Endothelial cell of umbilical vein (primary cell): ENCODE results near the gene TEKT5.

Source experiments
- EZH2 ChIP-seq: IDR thresholded peaks from 2 replicates; pipeline ENCODE4 v1.6.1; 2012; ENCODE audit warnings: borderline replicate concordance, low read depth, mild to moderate bottlenecking, moderate library complexity, low read length, inconsistent platforms; ENCODE audit not compliant: severe bottlenecking
- FOS ChIP-seq: IDR thresholded peaks from 2 replicates; pipeline ENCODE4 v1.6.1; 2011; ENCODE audit warnings: mild to moderate bottlenecking, low read length, moderate library complexity, borderline replicate concordance; ENCODE audit not compliant: insufficient read depth
- GATA2 ChIP-seq: IDR thresholded peaks from 2 replicates; pipeline ENCODE4 v1.7.0; 2011; ENCODE audit warnings: low read depth, mild to moderate bottlenecking, moderate library complexity, mixed read lengths, low read length; ENCODE audit not compliant: insufficient read length, insufficient read depth
- JUN ChIP-seq: IDR thresholded peaks from 2 replicates; pipeline ENCODE4 v1.6.1; 2011; ENCODE audit warnings: borderline replicate concordance, low read depth; ENCODE audit not compliant: insufficient read length, insufficient read depth
- MYC ChIP-seq: IDR thresholded peaks from one replicate; pipeline ENCODE4 v1.6.1; 2011; ENCODE audit warnings: mild to moderate bottlenecking, low read depth, low read length
- POLR2A ChIP-seq: IDR thresholded peaks from 2 replicates; pipeline ENCODE4 v1.6.1; 2012; ENCODE audit warnings: low read depth, mild to moderate bottlenecking, control low read depth, low read length
- POLR2AphosphoS5 ChIP-seq: IDR thresholded peaks from 2 replicates; pipeline ENCODE4 v1.6.1; 2012; ENCODE audit warnings: low read depth, mild to moderate bottlenecking, control low read depth, low read length, moderate library complexity; ENCODE audit not compliant: insufficient read depth
- TF ChIP-seq, protein P1 (sequence below), 2 donors: IDR thresholded peaks; 1 replicate in 1 of 2; 2 replicates in 1 of 2; pipeline ENCODE4 v1.5.1; 2011; ENCODE audit warnings: low read length in 2 of 2, mild to moderate bottlenecking in 2 of 2, moderate library complexity in 2 of 2, control low read depth in 1 of 2, inconsistent platforms in 1 of 2, low read depth in 1 of 2; ENCODE audit not compliant: insufficient read depth in 1 of 2; ENCODE audit errors: extremely low read depth in 1 of 2
- TF ChIP-seq, protein P2 (sequence below): IDR thresholded peaks from 2 replicates; pipeline ENCODE4 v1.6.1; 2011; ENCODE audit not compliant: insufficient read depth, insufficient read length

DNA sequence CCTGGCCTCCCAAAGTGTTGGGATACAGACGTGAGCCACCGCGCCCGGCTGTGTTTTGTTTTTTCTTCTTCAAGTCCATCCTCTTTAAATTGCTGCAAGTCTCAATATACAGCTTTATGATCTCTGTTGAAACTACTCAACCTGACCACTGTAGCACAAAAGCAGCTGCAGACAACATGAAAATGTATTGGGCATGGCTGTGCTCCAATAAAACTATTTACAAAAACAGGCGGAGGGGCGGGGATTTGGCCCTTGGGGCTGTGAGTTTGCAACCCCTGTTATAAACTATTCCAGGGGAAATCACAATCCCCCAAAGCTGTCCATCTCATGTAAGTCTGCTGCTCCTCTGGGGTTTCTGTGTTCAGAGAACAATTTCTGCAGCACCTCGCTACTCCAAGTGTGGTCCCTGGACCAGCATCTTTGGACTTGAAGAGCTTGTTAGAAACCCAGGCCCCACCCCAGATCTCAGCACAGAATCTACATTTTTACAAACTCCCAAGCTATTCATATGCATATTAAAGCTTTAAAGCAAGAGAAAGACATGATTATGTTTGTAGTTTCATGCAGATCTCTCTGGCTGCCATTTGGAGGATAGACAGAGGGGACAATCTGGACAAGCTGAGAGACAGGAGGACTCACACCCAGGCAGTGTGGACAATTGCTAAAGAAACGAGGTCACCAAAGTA, 33.6 kb downstream of the TEKT5 start:
- TF ChIP-seq, protein P1, sequence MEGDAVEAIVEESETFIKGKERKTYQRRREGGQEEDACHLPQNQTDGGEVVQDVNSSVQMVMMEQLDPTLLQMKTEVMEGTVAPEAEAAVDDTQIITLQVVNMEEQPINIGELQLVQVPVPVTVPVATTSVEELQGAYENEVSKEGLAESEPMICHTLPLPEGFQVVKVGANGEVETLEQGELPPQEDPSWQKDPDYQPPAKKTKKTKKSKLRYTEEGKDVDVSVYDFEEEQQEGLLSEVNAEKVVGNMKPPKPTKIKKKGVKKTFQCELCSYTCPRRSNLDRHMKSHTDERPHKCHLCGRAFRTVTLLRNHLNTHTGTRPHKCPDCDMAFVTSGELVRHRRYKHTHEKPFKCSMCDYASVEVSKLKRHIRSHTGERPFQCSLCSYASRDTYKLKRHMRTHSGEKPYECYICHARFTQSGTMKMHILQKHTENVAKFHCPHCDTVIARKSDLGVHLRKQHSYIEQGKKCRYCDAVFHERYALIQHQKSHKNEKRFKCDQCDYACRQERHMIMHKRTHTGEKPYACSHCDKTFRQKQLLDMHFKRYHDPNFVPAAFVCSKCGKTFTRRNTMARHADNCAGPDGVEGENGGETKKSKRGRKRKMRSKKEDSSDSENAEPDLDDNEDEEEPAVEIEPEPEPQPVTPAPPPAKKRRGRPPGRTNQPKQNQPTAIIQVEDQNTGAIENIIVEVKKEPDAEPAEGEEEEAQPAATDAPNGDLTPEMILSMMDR (IDR thresholded peaks at IDR 0.05; ENCODE audit: extremely low read depth in 1 of 2, insufficient read depth in 1 of 2, low read depth in 1 of 2, low read length in 2 of 2) = no peak
- TF ChIP-seq MYC = no peak
- no peak for TF ChIP-seq POLR2AphosphoS5
- no peak for TF ChIP-seq POLR2A
- TF ChIP-seq, protein P2, sequence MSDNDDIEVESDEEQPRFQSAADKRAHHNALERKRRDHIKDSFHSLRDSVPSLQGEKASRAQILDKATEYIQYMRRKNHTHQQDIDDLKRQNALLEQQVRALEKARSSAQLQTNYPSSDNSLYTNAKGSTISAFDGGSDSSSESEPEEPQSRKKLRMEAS = no peak
- no peak for TF ChIP-seq GATA2
- TF ChIP-seq JUN = no peak
- TF ChIP-seq EZH2 = no peak
- TF ChIP-seq FOS = no peak
